Stomach (tissue), 19 donors: ENCODE measurements around the gene B4GALNT4. TPM values are rescaled to one million over a fixed set of nuclear protein-coding genes. Genes with fewer than 3 reads are reported as not detected.
"Not testable (repeated sequence)": the region's sequence is repeated elsewhere in the genome, so short reads cannot be mapped to it uniquely, and the experiment has no call there.

ENCODE experiments used
- DNase-seq, 2 donors: peaks; one replicate each; pipeline versions ENCODE4 v3.0.0 to v3.0.0-alpha.2; 2013 to 2019
- H3K27ac ChIP-seq, 5 donors: fragments of 200-600 bp in 4 of 5; sonication (generic) in 4 of 5; one replicate each; pipeline ENCODE4 v1.5.1; 2013 to 2019; ENCODE audit warnings: mild to moderate bottlenecking in 1 of 5, moderate library complexity in 1 of 5
- H3K27me3 ChIP-seq, 3 donors: fragments of 200-600 bp; sonication (generic); one replicate each; pipeline ENCODE4 v1.5.1; 2017 to 2019; ENCODE audit warnings: mixed run types in 1 of 3
- H3K36me3 ChIP-seq, 4 donors: fragments of 200-600 bp; sonication (generic); 1 replicate in 3 of 4; 2 replicates in 1 of 4; pipeline ENCODE4 v1.5.1; 2016 to 2019
- H3K4me1 ChIP-seq, 4 donors: fragments of 200-600 bp; sonication (generic); one replicate each; pipeline ENCODE4 v1.5.1; 2016 to 2019
- H3K4me3 ChIP-seq, 4 donors: fragments of 200-600 bp; sonication (generic) in 3 of 4; one replicate each; pipeline ENCODE4 v1.5.1; 2016 to 2019; ENCODE audit warnings: mild to moderate bottlenecking in 1 of 4
- H3K9me3 ChIP-seq, 4 donors: fragments of 200-600 bp; sonication (generic); one replicate each; pipeline ENCODE4 v1.5.1; 2016 to 2019
- EP300 ChIP-seq: sonication (generic); formaldehyde crosslinking; IDR thresholded peaks from one replicate; pipeline ENCODE4 v1.6.1; 2017; ENCODE audit warnings: antibody characterized with exemption
- POLR2A ChIP-seq, 4 donors: fragments of 450-650 bp; IDR thresholded peaks; one replicate each; pipeline ENCODE4 v1.6.1; 2016; ENCODE audit warnings: antibody characterized with exemption in 4 of 4, control low read depth in 2 of 4, mild to moderate bottlenecking in 1 of 4, moderate library complexity in 1 of 4
- POLR2AphosphoS5 ChIP-seq, 3 donors: sonication (generic); formaldehyde crosslinking; IDR thresholded peaks; one replicate each; pipeline ENCODE4 v1.6.1; 2016; ENCODE audit warnings: antibody characterized with exemption in 3 of 3
- WGBS, 5 donors: extraction: QIAGEN DNeasy Blood & Tissue Kit in 3 of 5; methylation state at CpG; one replicate each; pipeline versions ENCODE4 v1.1.5 to v1.1.7; 2013 to 2018; 5-methylcytosine and 5-hydroxymethylcytosine counted together
- intact Hi-C: fragments of 100-400 bp; cut with DNase I; formaldehyde crosslinking; loops from one replicate; pipeline ENCODE4 v1.15.1; 2023; ENCODE audit warnings: low total_unique reads
- long read RNA-seq, 10 donors: transcript quantifications; one replicate each; lab custom pipeline, GENCODE V29; 2026
- polyA plus RNA-seq, 3 donors: library from polyadenylated mRNA; stranded (reverse); fragments of 200-250 nt; gene quantifications; one replicate each; pipeline ENCODE4 v1.2.3, GENCODE V29; 2013
- total RNA-seq, 5 donors: library from RNA; depleted of rRNA; stranded (reverse); fragments of >200 nt; gene quantifications; one replicate each; pipeline versions ENCODE4 v1.1.0 to v1.2.3, GENCODE V29; 2014 to 2016
- TF ChIP-seq, protein P1 (sequence below), 7 experiments: fragments of 450-650 bp in 4 of 7; fragments of 200-600 bp in 3 of 7; sonication (generic) in 3 of 7; IDR thresholded peaks; one replicate each; pipeline ENCODE4 v1.5.1; 2016 to 2019; ENCODE audit warnings: antibody characterized with exemption in 7 of 7, control low read depth in 2 of 7, mild to moderate bottlenecking in 1 of 7
- donor health status: healthy with polysubstance abuse.
- donor health status: Bipolar disorder and iron deficiency.
- donor health status: healthy.

B4GALNT4 gene, protein sequence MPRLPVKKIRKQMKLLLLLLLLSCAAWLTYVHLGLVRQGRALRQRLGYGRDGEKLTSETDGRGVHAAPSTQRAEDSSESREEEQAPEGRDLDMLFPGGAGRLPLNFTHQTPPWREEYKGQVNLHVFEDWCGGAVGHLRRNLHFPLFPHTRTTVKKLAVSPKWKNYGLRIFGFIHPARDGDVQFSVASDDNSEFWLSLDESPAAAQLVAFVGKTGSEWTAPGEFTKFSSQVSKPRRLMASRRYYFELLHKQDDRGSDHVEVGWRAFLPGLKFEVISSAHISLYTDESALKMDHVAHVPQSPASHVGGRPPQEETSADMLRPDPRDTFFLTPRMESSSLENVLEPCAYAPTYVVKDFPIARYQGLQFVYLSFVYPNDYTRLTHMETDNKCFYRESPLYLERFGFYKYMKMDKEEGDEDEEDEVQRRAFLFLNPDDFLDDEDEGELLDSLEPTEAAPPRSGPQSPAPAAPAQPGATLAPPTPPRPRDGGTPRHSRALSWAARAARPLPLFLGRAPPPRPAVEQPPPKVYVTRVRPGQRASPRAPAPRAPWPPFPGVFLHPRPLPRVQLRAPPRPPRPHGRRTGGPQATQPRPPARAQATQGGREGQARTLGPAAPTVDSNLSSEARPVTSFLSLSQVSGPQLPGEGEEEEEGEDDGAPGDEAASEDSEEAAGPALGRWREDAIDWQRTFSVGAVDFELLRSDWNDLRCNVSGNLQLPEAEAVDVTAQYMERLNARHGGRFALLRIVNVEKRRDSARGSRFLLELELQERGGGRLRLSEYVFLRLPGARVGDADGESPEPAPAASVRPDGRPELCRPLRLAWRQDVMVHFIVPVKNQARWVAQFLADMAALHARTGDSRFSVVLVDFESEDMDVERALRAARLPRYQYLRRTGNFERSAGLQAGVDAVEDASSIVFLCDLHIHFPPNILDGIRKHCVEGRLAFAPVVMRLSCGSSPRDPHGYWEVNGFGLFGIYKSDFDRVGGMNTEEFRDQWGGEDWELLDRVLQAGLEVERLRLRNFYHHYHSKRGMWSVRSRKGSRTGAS
- total RNA-seq (1 to 10 TPM in 2 of 5 donors, under 1 TPM in 1, not detected in 2; 0.45 to 7.5 (median 4.2) TPM), polyA plus RNA-seq (1 to 10 TPM; 2.4 to 8.8 (median 4.4) TPM)
- long read RNA-seq, donor 1, partial matches to known transcripts, result 0 of 4 reads
- long read RNA-seq, donor 1, other reads (novel, unspliced or antisense), result 0 of 4 reads
- long read RNA-seq, donor 2, partial matches to known transcripts, result 0 of 2 reads
- long read RNA-seq, donor 2, other reads (novel, unspliced or antisense), result 0 of 2 reads
- long read RNA-seq, donor 3, partial matches to known transcripts, result 0 of 1 reads
- long read RNA-seq, donor 3, other reads (novel, unspliced or antisense), result 0 of 1 reads
- long read RNA-seq, donor 4, result 0 reads
- long read RNA-seq, donor 5, partial matches to known transcripts, result 7 of 9 reads
- long read RNA-seq, donor 5, other reads (novel, unspliced or antisense), result 0 of 9 reads
- long read RNA-seq, donor 6, partial matches to known transcripts, result 7 of 8 reads
- long read RNA-seq, donor 6, other reads (novel, unspliced or antisense), result 0 of 8 reads
- long read RNA-seq, donor 7, partial matches to known transcripts, result 12 of 14 reads
- long read RNA-seq, donor 7, other reads (novel, unspliced or antisense), result 0 of 14 reads
- long read RNA-seq, donor 8, result 0 reads
- long read RNA-seq, donor 9, partial matches to known transcripts, result 0 of 1 reads
- long read RNA-seq, donor 9, other reads (novel, unspliced or antisense), result 0 of 1 reads
- long read RNA-seq, donor 10, result 0 reads

DNA sequence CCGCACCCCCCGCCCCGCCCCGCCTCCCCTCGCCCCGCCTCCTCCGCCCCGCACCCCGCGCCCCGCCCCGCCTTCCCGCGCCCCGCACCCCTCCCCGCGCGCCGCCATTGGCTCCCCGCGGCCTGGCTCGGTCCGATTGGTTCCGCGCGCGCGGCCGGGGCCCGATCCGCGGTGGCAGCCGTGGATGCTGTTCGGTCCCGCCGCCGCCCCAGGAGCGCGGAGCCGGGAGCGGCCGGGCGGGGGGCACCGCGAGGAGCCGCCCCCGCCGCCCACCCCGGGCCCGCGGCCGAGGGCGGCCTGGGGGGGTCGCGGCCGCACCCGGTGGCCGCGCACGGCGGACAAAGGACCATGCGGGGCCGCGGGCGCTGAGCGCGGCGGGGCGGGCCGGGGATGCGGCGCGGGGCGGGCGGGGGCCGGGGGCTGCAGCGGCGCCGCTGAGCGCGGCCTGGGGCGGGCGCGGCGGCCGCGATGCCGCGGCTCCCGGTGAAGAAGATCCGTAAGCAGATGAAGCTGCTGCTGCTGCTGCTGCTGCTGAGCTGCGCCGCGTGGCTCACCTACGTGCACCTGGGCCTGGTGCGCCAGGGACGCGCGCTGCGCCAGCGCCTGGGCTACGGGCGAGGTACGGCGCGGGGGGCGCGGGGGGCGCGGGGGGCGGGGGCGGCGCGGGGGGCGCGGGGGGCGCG, at the start of gene B4GALNT4:
TSS of gene B4GALNT4 (plus strand) at position 164 of the 683 bp plus-strand sequence. CDS start at position 469, 305 bp downstream.
- H3K4me3 ChIP-seq, result peak within 1 kb of the TSS; percentile 28 to 41 (median 35)
- no peak within 1 kb of the TSS for H3K27ac ChIP-seq
- peaks cover 9 to 19% (median 13%) of the 10 kb centered on the region in 4 donors for H3K4me1 ChIP-seq
- H3K36me3 ChIP-seq, result no peaks in the 10 kb centered on the region
- intact Hi-C loops, result no loop called here
- DNase-seq, result peak in 1 of 2 donors; percentile 81
- H3K9me3 ChIP-seq, result no peaks in the 10 kb centered on the region
- TF ChIP-seq POLR2AphosphoS5 (IDR thresholded peaks at IDR 0.05) (no peak), POLR2A (IDR thresholded peaks at IDR 0.05) (no peak)
- WGBS, 5 donors, result 1 to 2% (median 1%) methylated on average over 30 to 105 of the region's 118 CpGs; no CpG with 5 or more reads in 1 of the 5 donors
- H3K27me3 ChIP-seq, result peaks cover 8 to 67% (median 42%) of the 10 kb centered on the region in 3 donors

DNA sequence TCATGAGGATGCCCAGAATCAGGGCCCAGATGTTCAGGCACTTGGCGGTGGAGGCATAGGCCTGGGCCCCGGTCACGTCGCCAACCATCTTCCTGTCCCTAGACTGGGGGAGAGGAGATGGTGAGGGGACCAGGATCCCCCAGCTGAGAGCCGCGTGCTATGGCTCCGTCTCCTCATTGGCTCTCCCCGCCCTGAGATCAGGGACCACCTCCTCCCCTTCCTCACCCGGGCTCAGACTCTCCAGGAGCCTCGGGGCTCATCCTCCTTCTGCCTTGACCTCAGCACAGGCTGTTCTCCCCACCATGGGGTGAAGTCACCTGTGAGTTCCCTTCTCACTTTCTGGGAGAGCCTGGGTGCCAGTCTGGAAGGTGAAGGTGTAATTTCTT, 49.4 kb upstream of the B4GALNT4 start:
- intact Hi-C loops, H3K36me3 ChIP-seq, H3K9me3 ChIP-seq: not testable (repeated sequence)
- H3K27ac ChIP-seq, result peak overlapping the region; percentile 87 to 97 (median 93)
- peak in 1 of 2 donors; percentile 31 for DNase-seq
- H3K27me3 ChIP-seq, result peaks cover 0 to 25% (median 15%) of the 10 kb centered on the region in 3 donors
- peak overlapping the region; percentile 55 to 73 (median 67) for H3K4me3 ChIP-seq
- 0 to 29% (median 13%) methylated on average over 2 to 10 of the region's 10 CpGs for WGBS, 5 donors
- peaks cover 4 to 46% (median 28%) of the 10 kb centered on the region in 4 donors for H3K4me1 ChIP-seq

DNA sequence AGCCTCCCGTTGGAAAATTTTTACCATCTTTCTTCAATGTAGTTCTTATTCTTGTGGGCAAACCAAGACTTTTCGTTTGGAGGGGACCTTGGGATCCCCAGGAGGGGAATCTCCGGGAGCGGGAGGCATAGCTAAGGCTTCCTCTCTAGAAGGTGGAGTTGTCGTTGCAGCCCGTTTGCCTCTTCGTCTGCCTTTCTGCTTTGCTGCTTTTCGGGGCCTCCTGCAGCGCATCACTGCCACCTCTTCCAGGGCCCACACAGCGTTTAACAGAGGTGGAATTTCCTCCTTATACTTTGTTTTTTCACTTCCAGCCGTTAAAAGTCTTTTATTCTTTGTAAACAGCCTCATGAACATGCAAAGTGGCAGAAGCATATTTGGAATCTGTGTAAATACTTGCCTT, 45.1 kb upstream of the B4GALNT4 start:
- H3K27ac ChIP-seq, result peak overlapping the region in 4 of 5 donors; percentile 76 to 91 (median 90)
- DNase-seq, result no peak
- TF ChIP-seq, protein P1, sequence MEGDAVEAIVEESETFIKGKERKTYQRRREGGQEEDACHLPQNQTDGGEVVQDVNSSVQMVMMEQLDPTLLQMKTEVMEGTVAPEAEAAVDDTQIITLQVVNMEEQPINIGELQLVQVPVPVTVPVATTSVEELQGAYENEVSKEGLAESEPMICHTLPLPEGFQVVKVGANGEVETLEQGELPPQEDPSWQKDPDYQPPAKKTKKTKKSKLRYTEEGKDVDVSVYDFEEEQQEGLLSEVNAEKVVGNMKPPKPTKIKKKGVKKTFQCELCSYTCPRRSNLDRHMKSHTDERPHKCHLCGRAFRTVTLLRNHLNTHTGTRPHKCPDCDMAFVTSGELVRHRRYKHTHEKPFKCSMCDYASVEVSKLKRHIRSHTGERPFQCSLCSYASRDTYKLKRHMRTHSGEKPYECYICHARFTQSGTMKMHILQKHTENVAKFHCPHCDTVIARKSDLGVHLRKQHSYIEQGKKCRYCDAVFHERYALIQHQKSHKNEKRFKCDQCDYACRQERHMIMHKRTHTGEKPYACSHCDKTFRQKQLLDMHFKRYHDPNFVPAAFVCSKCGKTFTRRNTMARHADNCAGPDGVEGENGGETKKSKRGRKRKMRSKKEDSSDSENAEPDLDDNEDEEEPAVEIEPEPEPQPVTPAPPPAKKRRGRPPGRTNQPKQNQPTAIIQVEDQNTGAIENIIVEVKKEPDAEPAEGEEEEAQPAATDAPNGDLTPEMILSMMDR (IDR thresholded peaks at IDR 0.05), result no peak
- TF ChIP-seq EP300, result no peak
- TF ChIP-seq POLR2A (IDR thresholded peaks at IDR 0.05), result no peak
- TF ChIP-seq POLR2AphosphoS5 (IDR thresholded peaks at IDR 0.05), result no peak

DNA sequence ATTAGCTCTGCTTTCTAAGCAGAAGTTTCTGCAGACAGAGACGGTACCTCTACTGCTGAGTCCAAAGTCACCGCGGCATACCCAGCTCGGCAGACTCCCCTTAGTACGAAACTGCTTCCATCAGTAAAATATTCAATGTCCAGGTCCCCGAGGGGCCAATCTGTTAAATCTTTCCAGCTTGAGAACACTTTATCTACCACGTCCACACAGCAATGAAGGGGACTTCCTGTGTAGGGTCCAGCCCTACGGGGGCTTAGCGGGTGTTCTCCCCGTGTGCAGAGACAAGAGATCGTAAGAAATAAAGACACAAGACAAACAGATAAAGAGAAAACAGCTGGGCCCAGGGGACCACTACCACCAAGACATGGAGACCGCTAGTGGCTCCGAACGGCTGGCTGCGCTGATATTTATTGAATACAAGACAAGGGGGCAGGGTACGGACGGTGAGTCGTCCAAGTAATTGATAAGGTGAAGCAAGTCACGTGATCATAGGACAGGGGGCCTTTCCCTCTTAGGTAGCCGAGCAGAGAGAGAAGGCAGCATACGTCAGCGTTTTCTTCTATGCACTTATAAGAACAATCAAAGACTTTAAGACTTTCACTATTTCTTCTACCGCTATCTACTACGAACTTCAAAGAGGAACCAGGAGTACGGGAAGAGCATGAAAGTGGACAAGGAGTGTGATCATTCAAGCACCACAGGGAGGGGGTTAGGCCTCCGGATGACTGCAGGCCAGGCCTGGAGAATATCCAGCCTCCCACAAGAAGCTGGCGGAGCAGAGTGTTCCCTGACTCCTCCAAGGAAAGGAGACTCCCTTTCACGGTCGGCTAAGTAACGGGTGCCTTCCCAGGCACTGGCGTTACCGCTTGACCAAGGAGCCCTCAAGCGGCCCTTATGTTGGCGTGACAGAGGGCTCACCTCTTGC, 44.4 kb upstream of the B4GALNT4 start:
- H3K36me3 ChIP-seq, intact Hi-C loops, H3K9me3 ChIP-seq, DNase-seq, H3K4me3 ChIP-seq, H3K27me3 ChIP-seq: not testable (repeated sequence)
- H3K27ac ChIP-seq, result peak overlapping the region; percentile 35 to 91 (median 90)
- 48 to 60% (median 57%) methylated on average over 26 to 30 of the region's 34 CpGs for WGBS, 5 donors
- H3K4me1 ChIP-seq, result peaks cover 22 to 59% (median 38%) of the 10 kb centered on the region in 4 donors

More for the DNA sequence above, 45.1 kb upstream of the B4GALNT4 start:
- H3K27me3 ChIP-seq, result no peaks in the 10 kb centered on the region
- H3K4me1 ChIP-seq, result peaks cover 22 to 54% (median 38%) of the 10 kb centered on the region in 4 donors
- 54 to 79% (median 76%) methylated on average over 11 of the region's 11 CpGs for WGBS, 5 donors
- H3K9me3 ChIP-seq, result no peaks in the 10 kb centered on the region
- intact Hi-C loops, result no loop called here
- H3K36me3 ChIP-seq, result no peaks in the 10 kb centered on the region
- H3K4me3 ChIP-seq, result no peak overlapping the region
